ENCODE measurements around the gene MMUT.

- no peak for TF ChIP-seq CTCF (IDR thresholded peaks at IDR 0.05)
- no peak for TF ChIP-seq POLR2AphosphoS5 (IDR thresholded peaks at IDR 0.05)
Observed at GRCh38 chr6:49499623-49500022, 36.6 kb upstream of the MMUT start, which contains the start of gene GLYATL3.
